Endothelial cell of umbilical vein (primary cell): ENCODE results near the gene DDIT3. TPM values are rescaled to one million over a fixed set of nuclear protein-coding genes. Genes with fewer than 3 reads are reported as not detected.

Experiments
- BruUV-seq: library from RNA; stranded (reverse); fragments of 400-500 nt; replicated peaks from 2 replicates; lab custom pipeline; 2021; lab: Mats Ljungman, UMichigan
- CTCF ChIA-PET: fragments of 300-600, 350-600 bp; sonication (Branson Sonifier 250); formaldehyde crosslinking; loops from one replicate; lab custom pipeline; 2021; ENCODE audit warnings: antibody characterized with exemption, inconsistent platforms; lab: Charles Lee
- POLR2A ChIA-PET: fragments of 300-600, 350-600 bp; sonication (Branson Sonifier 250); formaldehyde crosslinking; loops from one replicate; lab custom pipeline; 2021; ENCODE audit warnings: antibody characterized with exemption, inconsistent platforms; lab: Charles Lee
- DNase-seq: peaks from one replicate; pipeline ENCODE4 v3.0.0-alpha.2; 2011; ENCODE audit warnings: low read depth, low spot score
- FAIRE-seq: peaks from 2 replicates; lab custom pipeline; 2011; peaks lifted over from hg19 to GRCh38; lab: Jason Lieb, UNC
- H2AFZ ChIP-seq: 2 replicates; pipeline ENCODE4 v1.6.0; 2012; ENCODE audit warnings: low read depth, low read length, control low read depth, inconsistent platforms
- H3K27ac ChIP-seq: 2 replicates; pipeline ENCODE4 v1.5.1; 2011; ENCODE audit warnings: low read depth, mild to moderate bottlenecking, control low read depth, low read length, moderate library complexity; ENCODE audit not compliant: insufficient read depth
- H3K27me3 ChIP-seq, 2 experiments: 2 replicates each; pipeline versions ENCODE4 v1.6.0 to v1.6.1; 2011; ENCODE audit warnings: low read length in 2 of 2, mixed read lengths in 1 of 2; ENCODE audit not compliant: control insufficient read depth in 2 of 2, insufficient read depth in 2 of 2
- H3K36me3 ChIP-seq, 2 experiments: 2 replicates in 1 of 2; 3 replicates in 1 of 2; pipeline ENCODE4 v1.5.1; 2011; ENCODE audit warnings: low read length in 2 of 2, mild to moderate bottlenecking in 1 of 2, moderate library complexity in 1 of 2; ENCODE audit not compliant: control insufficient read depth in 2 of 2, insufficient read depth in 2 of 2; ENCODE audit errors: extremely low read depth in 1 of 2
- H3K4me1 ChIP-seq: 3 replicates; pipeline ENCODE4 v1.5.1; 2011; ENCODE audit warnings: mild to moderate bottlenecking, low read length; ENCODE audit not compliant: control insufficient read depth, insufficient read depth; ENCODE audit errors: extremely low read depth
- H3K4me2 ChIP-seq: 2 replicates; pipeline ENCODE4 v1.6.1; 2011; ENCODE audit warnings: low read length, control low read depth, mixed read lengths; ENCODE audit not compliant: insufficient read depth
- H3K4me3 ChIP-seq, 3 experiments: fragments of 200-600 bp in 1 of 3; sonication (generic), shearing (Covaris generic) in 1 of 3; replicated peaks in 1 of 3; 2 replicates each; pipeline ENCODE4 v1.5.1; 2011 to 2016; ENCODE audit warnings: control low read depth in 3 of 3, low read length in 3 of 3, mild to moderate bottlenecking in 2 of 3, inconsistent platforms in 1 of 3, low read depth in 1 of 3, moderate library complexity in 1 of 3; ENCODE audit not compliant: insufficient read depth in 1 of 3
- H3K79me2 ChIP-seq: 2 replicates; pipeline ENCODE4 v1.6.0; 2012; ENCODE audit warnings: low read length, inconsistent platforms; ENCODE audit not compliant: control insufficient read depth, insufficient read depth
- H3K9ac ChIP-seq: replicated peaks from 2 replicates; pipeline ENCODE3; 2011; ENCODE audit warnings: low read length, control low read depth; ENCODE audit not compliant: insufficient read depth; ENCODE audit errors: extremely low read depth
- H3K9me1 ChIP-seq: replicated peaks from 3 replicates; pipeline ENCODE4 v1.6.0; 2011; ENCODE audit warnings: mild to moderate bottlenecking, low read length; ENCODE audit not compliant: control insufficient read depth, insufficient read depth; ENCODE audit errors: extremely low read depth
- H3K9me3 ChIP-seq: replicated peaks from 2 replicates; pipeline ENCODE4 v1.5.1; 2012; ENCODE audit warnings: low read length, inconsistent platforms; ENCODE audit not compliant: control insufficient read depth, insufficient read depth
- H4K20me1 ChIP-seq: replicated peaks from 2 replicates; pipeline ENCODE3; 2011; ENCODE audit warnings: mild to moderate bottlenecking, low read length; ENCODE audit not compliant: control insufficient read depth, insufficient read depth; ENCODE audit errors: extremely low read depth
- CTCF ChIP-seq, 2 donors: IDR thresholded peaks; 1 replicate in 1 of 2; 2 replicates in 1 of 2; pipeline ENCODE4 v1.5.1; 2011; ENCODE audit warnings: low read length in 2 of 2, mild to moderate bottlenecking in 2 of 2, moderate library complexity in 2 of 2, control low read depth in 1 of 2, inconsistent platforms in 1 of 2, low read depth in 1 of 2; ENCODE audit not compliant: insufficient read depth in 1 of 2; ENCODE audit errors: extremely low read depth in 1 of 2
- EZH2 ChIP-seq: IDR thresholded peaks from 2 replicates; pipeline ENCODE4 v1.6.1; 2012; ENCODE audit warnings: borderline replicate concordance, low read depth, mild to moderate bottlenecking, moderate library complexity, low read length, inconsistent platforms; ENCODE audit not compliant: severe bottlenecking
- FOS ChIP-seq: IDR thresholded peaks from 2 replicates; pipeline ENCODE4 v1.6.1; 2011; ENCODE audit warnings: mild to moderate bottlenecking, low read length, moderate library complexity, borderline replicate concordance; ENCODE audit not compliant: insufficient read depth
- GATA2 ChIP-seq: IDR thresholded peaks from 2 replicates; pipeline ENCODE4 v1.7.0; 2011; ENCODE audit warnings: low read depth, mild to moderate bottlenecking, moderate library complexity, mixed read lengths, low read length; ENCODE audit not compliant: insufficient read length, insufficient read depth
- JUN ChIP-seq: IDR thresholded peaks from 2 replicates; pipeline ENCODE4 v1.6.1; 2011; ENCODE audit warnings: borderline replicate concordance, low read depth; ENCODE audit not compliant: insufficient read length, insufficient read depth
- MYC ChIP-seq: IDR thresholded peaks from one replicate; pipeline ENCODE4 v1.6.1; 2011; ENCODE audit warnings: mild to moderate bottlenecking, low read depth, low read length
- POLR2A ChIP-seq: IDR thresholded peaks from 2 replicates; pipeline ENCODE4 v1.6.1; 2012; ENCODE audit warnings: low read depth, mild to moderate bottlenecking, control low read depth, low read length
- POLR2AphosphoS5 ChIP-seq: IDR thresholded peaks from 2 replicates; pipeline ENCODE4 v1.6.1; 2012; ENCODE audit warnings: low read depth, mild to moderate bottlenecking, control low read depth, low read length, moderate library complexity; ENCODE audit not compliant: insufficient read depth
- dilution Hi-C: fragments of 300-500 bp; cut with MboI; formaldehyde crosslinking; loops from one replicate; pipeline ENCODE4 v1.15.0; 2019; ENCODE audit warnings: low sequenced_read_pairs; ENCODE audit not compliant: extremely low pct_ligation_motif_present
- intact Hi-C: fragments of 100-400 bp; cut with micrococcal nuclease; formaldehyde crosslinking; loops from one replicate; pipeline ENCODE4 v1.10.0; 2022
- polyA plus RNA-seq, 4 experiments: library from polyadenylated mRNA; depleted of rRNA in 3 of 4; stranded (reverse) in 3 of 4; unstranded in 1 of 4; fragments of >200 nt; gene quantifications; 2 replicates each; pipeline versions ENCODE4 v1.2.1 to v1.2.3, GENCODE V29; 2011 to 2012; ENCODE audit warnings: missing spikeins in 1 of 4
- total RNA-seq: library from RNA; stranded (reverse); gene quantifications from 2 replicates; pipeline ENCODE4 v1.2.3, GENCODE V29; 2021
- TF ChIP-seq, protein P1 (sequence below): IDR thresholded peaks from 2 replicates; pipeline ENCODE4 v1.6.1; 2011; ENCODE audit not compliant: insufficient read depth, insufficient read length

Gene DDIT3
- total and polyA plus RNA-seq, 2 donors (not counting 3 experiments of a cell fraction or from before 2014, with no cell fraction given): 13.7 to 22.0 TPM

DNA sequence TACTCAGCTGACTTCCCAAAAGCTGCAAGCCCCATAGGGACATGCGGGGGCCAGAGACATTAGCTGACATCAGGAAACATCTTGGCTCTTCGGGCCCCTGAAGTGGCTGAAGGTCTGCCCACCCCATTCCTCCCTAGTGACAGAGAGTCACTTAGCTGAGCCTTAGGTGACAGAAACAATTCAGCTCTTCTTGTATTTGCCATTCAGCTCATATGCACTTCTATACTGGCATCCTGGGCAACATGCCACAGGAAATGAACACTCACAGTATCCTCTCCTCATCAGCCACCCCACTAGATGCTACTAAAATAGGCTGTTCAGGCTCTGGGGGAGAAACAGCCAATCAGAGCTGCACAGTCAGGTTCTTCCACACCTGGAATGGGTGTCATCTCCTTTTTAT lies 23.3 kb upstream of the DDIT3 start:
- no peaks in the 10 kb centered on the region for H3K9me1 ChIP-seq
- H3K4me2 ChIP-seq: no peak overlapping the region
- no peaks in the 10 kb centered on the region for H4K20me1 ChIP-seq
- H3K4me1 ChIP-seq: peaks cover 18% of the 10 kb centered on the region
- no TSS peak for BruUV-seq
- no peak overlapping the region for H3K4me3 ChIP-seq
- intact Hi-C loops (no loop called here), dilution Hi-C loops (no loop called here)
- peaks cover 3 to 10% of the 10 kb centered on the region in 2 experiments for H3K27me3 ChIP-seq
- H3K27ac ChIP-seq: no peak overlapping the region
- H3K36me3 ChIP-seq: peaks cover 3 to 6% of the 10 kb centered on the region in 2 experiments
- no peak overlapping the region for H2AFZ ChIP-seq
- H3K9me3 ChIP-seq: no peaks in the 10 kb centered on the region
- CTCF ChIA-PET: interaction anchor here (0.9 to 1.1 kb wide), 3 partner anchors 9 to 85 kb away, joined by 3 to 4 read pairs (median 3); partner anchors contain the start of gene GLI1
- peaks cover 25% of the 10 kb centered on the region for H3K79me2 ChIP-seq
- POLR2A ChIA-PET: interaction anchor here (0.7 to 1.0 kb wide), 3 partner anchors 20 to 266 kb away, joined by 3 to 5 read pairs (median 3); partner anchors contain the start of gene DDIT3
- peak; percentile 42 for DNase-seq
- TF ChIP-seq MYC (no peak), EZH2 (no peak), JUN (no peak), POLR2AphosphoS5 (no peak), FOS (no peak), CTCF (IDR thresholded peaks at IDR 0.05; ENCODE audit: extremely low read depth in 1 of 2, insufficient read depth in 1 of 2, low read depth in 1 of 2, low read length in 2 of 2) (no peak), GATA2 (no peak), POLR2A (no peak)
- TF ChIP-seq, protein P1, sequence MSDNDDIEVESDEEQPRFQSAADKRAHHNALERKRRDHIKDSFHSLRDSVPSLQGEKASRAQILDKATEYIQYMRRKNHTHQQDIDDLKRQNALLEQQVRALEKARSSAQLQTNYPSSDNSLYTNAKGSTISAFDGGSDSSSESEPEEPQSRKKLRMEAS: no peak
- no peak for FAIRE-seq
- no peak overlapping the region for H3K9ac ChIP-seq
